ENCODE data around the gene TGM4.
"Not testable (repeated sequence)": the region's sequence is repeated elsewhere in the genome, so short reads cannot be mapped to it uniquely, and the experiment has no call there.

The TGM4 gene

DNA sequence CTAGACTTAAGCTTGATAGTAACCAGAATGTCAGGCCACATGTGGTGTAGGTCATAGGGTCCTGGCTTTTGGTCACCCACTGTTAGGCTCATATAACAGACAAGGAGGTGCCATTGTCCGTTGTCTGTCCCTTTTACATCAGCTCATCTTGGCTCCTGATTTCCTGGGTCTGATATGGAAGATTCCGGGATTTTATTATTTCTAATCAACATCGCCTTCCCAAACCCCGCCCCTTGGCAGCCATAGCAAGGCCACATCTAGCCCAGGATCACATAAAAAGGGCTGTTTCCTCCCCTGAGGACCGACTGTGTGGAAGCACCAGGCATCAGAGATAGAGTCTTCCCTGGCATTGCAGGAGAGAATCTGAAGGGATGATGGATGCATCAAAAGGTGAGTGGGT is at the start of gene TGM4:
Gene TGM4, plus strand, starts transcription at position 301 of the 400 bp plus-strand sequence. Its CDS starts 71 bp downstream, at position 372.
- FAIRE-seq, result no peak

DNA sequence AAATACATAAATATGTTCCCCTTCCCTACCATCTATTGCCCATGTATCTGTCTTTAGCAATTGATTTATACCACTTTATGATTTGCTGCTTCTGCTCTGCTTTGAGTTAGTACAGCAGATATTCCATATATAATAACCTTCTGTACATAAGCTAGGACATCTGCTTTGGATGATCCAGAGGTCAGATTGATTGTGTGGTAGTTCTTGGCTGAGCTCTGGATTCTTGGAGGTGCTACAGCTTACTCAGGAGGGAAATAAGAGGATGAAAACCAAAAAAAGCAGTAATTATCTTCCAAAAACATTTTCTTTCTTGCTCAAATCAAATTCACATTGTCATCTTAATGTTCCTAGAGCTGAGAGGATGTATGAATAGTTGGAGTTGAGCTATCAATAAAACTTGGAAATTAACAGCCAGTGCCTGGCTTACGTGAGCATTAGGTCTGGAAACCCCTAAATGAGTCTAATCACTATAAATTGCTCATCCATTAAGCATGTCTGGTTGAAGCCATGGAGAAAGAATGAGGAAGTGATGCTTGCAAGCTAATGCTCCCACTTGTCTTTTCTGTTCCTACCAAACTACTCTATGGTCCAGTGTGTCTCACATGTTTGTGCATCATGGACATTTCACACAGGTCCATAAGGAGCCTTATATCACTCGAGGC is 49.0 kb upstream of the TGM4 start:
- FAIRE-seq, result no peak

DNA sequence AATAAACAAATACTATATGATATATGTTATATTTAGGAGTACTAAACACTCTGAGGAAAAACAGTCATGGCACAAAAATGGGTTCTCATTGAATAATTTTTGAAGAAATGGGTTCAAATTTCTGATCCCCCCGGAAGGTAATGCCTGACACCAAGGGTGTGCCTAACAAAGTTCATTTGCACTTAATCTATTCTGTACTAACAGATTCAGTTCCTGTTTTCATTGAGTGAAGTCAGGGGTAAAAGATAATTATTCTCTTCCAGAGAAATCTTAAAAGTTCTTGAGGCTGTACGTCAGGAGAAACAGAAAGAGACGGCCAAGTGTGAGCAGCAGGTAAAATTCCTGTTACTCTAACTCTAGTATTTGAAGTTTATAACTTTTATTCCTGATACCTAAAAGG is 47.2 kb upstream of the TGM4 start:
- FAIRE-seq, result no peak

DNA sequence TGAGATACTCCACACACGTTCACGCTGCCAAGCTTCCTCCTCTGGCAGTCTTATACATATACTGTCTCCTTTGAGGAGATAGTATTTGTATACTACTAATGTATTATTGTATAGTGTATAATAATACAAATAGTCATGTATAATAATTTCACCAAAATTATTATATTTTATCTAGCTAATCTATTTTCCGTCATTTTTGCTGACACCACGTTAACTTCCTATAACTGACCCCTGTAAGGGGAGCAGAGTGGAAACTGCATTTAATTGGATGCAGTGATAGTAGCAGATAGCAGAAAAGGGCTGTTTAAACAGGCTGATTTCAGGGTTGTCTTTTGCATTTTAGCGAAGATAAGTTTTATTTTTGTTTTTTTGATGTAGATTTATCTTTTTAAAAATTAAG is 43.2 kb upstream of the TGM4 start:
- FAIRE-seq, result no peak

DNA sequence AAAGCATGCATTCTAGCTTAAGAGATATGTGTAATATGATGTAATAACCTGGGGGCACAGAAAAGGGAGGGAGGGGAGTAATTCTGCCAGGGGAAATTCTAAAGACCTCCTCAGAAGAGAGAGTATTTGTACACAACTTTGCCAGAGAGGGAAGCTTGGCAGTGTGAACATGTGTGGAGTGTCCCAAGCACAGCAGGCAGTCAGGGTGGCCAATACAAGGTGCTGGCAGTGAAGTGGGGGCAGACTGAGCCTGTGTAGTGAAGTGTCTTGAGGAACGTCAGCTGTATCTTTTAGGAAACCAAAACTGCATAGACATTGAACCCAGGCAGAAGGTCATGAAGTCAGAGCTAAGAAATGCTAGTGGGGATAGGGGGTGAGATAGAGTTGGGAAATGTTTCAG is 42.4 kb upstream of the TGM4 start:
- FAIRE-seq, result no peak

DNA sequence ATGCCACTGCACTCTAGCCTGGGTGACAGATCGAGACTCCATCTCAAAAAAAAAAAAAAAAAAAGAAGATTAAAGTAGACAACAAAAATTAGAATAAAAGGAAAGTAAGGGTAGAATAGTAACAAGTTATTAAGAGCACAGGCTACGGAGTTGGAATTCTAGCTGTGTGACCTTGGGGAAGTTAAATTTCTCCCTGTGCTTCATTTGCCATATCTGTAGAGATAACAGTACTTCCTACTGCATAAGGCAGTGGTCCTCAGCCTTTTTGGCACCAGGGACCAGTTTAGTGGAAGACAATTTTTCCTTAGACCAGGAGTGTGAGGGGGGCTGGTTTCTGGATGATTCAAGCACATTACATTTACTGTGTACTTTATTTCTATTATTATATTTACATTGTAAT is 41.4 kb upstream of the TGM4 start:
- no peak for FAIRE-seq

DNA sequence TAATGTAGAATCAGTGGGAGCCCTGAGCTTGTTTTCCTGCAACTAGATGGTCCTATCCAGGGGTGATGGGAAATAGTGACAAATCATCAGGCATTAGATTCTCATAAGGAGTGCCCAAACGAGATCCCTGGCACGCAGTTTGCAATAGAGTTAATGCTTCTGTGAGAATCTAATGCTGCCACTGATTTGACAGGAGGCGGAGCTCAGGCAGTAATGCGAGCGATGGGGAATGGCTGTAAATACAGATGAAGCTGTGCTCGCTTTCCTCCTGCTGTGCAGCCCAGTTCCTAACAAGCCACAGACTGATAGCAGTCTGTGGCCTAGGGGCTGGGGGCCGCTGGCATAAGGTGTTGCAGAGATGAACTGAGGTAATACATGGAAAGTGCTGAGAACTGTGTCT is 41.0 kb upstream of the TGM4 start:
- no peak for FAIRE-seq

DNA sequence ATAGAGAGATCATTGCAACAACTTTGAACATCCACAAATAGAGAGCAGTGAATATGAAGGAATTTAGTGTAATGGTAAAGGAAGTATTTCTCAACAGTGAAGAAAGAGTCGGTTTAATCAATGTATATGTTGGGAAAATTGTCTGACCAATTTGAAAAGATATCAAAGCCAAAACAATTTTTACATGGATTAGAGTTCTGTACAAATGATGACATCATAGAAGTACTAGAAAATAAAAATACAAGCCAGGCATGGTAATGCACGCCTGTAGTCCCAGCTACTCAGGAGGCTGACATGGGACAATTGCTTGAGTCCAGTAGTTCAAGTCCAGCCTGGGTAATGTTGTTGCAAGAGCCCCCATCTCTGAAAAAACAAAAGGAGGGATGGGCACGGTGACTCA is 38.7 kb upstream of the TGM4 start:
- FAIRE-seq, result no peak

DNA sequence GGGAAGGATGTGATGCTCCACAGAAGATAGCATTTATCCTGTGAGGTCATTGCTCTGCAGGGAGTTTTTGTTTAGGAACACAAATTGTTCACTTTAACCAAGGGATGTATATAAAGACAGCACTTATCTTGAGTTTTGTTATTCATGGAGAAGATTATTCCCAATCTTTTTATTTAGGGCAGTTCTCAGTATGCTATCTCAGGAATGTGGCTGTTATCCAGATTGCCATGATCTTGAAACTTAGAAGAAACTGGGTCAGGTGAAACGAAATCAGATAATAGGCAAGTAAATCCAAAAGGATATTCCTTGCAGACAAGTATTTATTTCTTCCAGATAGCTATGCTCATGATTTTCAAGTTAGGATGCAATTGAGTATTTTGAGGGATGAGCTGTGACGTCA is 32.0 kb upstream of the TGM4 start:
- FAIRE-seq, result no peak

DNA sequence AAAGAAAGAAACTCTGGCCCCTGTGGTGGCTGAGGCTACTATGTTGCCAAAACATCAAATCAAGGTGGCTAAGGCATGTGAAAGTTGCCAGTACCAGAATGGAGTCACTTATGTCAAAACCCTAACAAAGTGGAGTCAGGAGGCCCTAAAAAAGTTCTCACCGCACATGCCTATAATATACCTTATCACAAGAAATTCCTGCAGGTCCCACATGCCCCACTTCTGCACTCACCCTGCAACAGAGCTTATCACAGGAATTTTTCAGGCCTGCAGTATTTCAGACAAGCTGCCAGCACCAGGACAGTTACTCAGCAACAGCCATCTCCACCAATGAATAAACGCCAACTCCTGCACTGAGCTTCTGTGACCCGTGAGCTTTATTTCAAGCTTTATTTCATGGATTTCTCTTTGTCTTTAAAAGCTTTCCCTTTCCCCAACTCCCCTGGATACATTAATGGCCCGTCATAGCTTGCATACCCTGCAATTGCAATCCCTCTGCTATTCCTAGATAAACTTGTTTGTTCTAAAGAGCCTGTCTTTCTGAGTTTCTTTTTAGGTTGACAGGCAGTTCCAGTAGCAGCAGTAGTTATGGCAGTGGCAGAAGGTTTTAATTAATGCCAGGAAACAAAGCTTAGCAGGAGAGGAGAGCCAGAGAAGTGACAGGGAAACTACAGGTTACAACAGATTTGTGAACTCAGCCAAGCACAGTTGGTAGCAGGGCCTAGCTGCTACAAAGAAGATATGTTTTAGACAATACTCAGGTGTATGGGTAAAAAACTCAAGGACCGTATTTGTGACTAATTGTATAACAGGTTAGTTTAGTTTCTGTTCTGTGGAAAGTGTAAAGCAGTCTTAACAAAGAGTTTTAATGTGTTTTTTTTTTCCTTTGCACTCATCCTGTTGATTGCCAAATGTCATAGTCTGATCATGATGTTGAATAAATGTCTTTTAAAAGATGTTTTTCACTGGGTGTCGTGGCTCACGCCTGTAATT is 28.6 kb upstream of the TGM4 start:
- no peak for FAIRE-seq

DNA sequence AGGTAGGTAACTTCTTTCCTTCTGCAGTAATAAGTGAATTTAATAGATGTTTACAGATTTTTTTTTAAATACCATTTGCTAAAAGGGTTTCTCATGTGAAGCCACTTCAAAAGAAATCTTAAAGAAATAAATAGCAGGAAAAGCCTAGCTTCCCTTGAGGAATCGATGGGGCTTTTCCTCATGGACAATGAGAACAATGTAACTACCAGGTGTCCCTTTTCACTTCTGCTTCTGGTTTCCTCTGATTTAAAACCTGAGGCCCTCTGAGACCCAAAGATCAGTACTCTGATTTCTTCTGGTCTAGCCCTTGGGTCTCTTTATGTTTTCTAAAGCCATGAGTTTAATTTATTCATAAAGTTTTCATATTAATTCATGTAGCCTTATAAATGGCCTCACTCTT is 25.8 kb upstream of the TGM4 start:
- FAIRE-seq, result no peak

DNA sequence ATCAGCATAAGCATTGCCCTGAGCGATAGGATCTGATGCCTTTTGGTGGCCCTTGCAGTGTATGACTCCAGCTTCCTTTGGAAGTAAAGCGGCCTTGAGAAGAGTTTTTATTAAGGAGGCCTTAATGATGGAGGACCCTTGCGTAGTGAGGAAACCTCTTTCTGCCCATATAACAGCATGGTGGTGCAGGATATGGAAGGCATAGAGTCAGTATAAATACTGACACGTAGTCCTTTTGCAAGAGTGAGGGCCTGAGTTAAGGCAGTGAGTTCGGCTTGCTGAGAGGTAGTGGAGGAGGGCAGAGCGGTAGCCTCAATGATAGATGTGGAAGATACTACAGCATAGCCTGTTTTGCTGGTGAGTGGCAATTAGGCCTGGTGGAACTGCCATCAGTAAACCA is 17.7 kb upstream of the TGM4 start:
- not testable (repeated sequence) for FAIRE-seq

DNA sequence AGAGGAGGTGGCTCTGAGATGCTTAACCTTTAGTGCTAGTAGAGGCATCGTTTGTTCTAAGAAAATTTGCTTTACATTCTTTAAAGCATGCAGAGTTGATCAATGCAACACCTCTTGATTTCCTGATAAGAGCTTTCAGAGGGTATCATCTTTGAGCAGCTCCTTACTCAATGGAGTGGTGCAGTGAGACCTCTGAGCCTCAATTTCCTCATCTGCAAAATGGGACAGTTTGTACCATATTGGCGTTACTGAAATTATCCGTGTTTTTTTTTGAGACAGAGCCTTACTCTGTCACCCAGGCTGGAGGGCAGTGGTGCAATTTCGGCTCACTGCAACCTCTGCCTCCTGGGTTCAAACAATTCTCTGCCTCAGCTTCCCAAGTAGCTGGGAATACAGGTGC is 14.3 kb upstream of the TGM4 start:
- FAIRE-seq, result no peak

DNA sequence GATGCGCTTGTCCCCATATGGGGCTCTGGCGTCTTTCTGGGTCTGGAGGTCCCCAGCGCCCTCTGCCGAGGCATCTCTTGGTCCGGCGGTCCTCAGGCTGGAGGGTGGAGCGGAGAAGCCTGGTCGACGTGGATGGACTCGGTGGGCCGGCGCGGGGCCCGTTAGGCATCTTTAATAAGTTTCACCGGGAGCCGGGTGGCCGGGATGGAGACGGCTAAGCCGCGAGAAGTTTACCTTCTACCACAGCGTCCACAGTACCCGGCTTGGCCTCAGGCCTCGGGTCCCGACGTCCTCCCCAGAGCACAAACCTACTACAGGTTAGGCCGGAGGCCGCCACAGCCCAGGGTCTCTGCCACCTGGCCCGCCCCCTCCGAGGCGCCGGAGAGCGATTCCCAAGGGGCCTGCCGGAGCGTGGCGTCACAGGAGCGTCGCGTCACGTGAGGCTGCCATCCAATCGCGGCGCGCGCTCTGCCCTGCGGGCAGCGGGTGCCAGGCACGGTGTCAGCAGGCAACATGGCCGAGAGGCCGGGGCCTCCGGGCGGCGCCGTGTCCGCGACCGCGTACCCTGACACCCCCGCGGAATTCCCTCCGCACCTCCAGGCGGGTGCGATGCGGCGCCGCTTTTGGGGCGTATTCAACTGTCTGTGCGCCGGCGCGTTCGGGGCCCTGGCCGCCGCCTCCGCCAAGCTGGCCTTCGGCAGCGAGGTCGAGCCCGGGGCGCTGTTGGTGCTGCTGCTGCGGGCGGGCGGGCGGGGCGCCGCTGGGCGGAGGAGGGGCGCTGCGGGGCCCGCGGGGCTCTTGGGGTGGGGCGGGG is 12.8 kb upstream of the TGM4 start, which contains the start of gene TMEM42:
Gene TMEM42, plus strand, starts transcription at position 501 of the 814 bp plus-strand sequence. Its CDS starts 13 bp downstream, at position 514.
- FAIRE-seq, result no peak

DNA sequence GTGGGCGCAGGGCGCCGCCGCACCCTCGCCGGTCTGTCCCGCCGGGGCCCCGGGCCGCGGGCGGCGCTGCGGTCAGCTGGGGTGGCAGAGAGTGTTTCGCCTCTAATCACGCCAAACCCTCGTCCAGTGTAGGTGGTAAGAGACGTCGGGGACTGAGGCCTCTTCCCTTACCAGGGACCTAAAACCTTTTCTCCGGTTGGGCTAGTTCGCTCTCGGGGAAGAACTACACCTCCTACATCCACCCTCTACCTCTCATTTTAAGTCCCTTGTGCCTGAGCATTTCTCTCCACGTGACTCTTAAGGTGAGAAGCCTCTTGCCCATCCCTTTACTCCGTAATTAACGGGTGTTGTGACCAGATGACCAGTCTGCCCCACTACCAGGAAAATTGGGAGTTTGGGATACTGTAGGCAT is 12.2 kb upstream of the TGM4 start:
- FAIRE-seq, result no peak

DNA sequence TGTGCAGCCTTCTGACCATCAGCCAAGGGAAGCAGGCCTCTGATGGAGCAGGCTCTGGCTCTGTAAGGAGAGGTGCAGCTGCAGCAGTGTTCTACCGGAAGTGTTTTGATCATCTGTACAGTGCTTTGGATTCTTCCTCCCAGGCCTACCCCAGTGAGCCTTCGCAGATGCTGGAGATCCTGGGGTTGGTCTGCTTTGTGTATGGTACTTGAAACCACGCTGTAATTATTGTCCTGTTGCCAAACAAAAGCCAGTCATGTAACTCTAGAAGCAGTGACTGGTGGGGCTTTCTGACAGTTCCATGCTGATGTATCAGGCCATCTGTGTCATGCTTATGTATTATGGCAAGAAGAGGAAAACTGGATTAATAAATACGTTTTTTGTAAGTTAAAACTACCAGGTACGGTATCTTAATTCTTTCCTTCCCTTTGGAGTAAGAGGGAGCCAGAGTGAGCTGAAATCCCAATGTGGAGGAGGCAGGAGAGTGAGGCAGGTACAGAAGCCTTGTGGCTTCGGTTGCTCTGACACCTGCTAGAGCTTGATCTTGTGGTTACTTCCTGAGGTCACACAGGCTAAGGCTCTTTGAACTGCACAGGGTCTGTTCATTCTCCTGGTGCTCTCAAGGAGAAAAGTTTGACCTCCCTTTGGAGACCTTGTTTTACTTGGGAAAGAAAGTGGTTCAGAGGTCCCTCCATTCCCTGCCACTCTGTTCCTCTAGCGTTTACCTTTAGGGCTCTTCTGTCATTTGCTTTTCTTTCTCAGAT is 9.0 kb upstream of the TGM4 start:
- no peak for FAIRE-seq

DNA sequence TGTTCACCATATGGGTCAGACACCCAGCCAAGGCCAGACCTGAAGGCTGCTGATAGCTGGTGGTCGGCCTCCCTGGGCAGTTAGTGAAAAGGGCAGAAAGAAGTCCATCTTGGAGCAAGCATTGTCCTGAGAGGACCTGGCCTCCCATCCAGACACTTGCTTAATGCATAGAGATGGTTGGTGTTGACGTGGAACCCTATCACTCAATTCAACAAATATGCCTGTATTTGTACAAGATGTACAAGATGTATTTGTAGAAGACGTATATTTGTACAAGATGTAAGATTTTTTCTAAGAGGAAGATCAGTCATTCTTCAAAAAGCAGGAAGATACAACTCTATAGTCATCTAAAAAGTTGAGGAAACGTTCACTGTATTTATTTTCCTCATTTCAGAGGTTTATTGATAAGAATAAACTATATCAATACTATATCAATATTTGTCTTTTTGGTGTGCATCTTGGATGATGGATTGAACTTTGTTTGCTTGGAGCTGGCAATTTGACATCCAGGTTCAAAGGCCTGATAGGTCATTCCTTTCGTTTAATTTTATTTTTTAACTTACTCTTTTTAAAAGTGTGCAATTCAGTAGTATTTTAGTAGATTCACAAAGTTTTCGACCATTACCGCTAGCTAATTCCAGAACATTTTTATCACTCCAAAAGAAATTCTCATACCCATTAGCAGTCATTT is 6.8 kb upstream of the TGM4 start:
- FAIRE-seq, result no peak

DNA sequence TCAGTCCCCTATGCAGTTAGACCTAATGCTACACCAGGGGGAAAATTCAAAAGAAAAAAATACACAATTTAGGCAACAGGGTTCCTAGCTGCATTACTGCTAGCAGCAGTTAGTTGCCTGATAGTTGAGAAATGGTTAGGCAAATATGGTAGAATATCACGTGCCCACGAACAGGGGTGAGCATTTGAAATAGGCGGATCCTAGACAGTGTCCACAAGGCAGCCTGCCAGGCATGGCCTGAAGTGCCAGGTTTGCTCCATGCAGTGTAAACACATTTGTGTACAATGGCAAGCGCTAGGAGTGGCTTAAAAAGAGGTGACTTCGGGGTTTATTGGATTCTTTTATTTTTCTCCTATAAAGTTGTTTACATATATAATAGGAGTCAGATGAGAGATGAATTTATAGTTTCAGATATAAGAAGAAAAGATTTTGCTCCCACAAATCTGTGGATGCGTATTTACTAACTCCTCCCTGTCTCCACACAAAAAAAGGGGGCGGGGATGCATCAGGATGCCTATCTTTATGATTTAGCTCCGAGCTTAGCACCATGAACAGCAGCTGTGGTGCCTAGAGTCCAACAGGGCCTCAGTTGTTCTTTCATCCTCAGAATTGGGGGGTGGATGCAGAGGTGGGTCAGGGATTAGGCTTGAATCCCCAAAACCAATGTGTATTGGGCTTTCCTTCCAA is 3.9 kb upstream of the TGM4 start:
- FAIRE-seq, result no peak

DNA sequence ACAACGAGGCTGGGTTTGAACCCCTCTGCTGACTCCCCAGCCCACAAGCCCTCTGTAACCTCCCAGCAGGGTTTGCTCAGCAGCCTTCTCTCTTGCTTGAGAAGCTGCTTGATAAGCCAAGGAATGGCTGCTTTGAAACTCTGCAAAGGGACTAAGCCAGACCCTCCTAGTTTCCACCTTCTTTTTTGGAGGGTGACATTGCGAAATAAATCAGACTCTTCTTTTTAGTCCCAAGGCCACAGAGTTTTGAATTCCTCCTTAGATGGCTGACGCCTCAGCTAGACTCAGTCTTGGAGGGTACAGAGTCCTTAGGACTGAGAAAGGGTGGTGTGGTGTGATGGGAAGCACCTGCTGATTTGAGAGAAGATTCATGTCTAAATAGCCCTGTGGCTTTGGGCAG is 1.2 kb downstream of the TGM4 start:
- FAIRE-seq, result no peak

DNA sequence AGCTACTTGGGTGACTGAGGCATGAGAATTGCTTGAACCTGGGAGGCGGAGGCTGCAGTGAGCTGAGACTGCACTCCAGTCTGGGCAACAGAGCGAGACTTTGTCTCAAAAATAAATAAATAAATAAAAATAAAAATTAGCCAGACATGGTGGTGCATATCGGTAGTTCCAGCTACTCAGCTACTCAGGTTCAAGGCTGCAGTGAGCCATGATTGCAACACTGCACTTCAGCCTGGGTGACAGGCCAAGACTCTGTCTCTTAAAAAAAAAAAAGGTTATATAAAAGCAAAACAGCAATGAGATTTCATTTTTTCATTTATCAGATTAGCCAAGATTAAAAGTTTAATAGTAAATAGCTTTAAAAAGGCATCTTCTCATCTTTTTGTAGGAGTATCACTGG is 2.9 kb downstream of the TGM4 start:
- no peak for FAIRE-seq

DNA sequence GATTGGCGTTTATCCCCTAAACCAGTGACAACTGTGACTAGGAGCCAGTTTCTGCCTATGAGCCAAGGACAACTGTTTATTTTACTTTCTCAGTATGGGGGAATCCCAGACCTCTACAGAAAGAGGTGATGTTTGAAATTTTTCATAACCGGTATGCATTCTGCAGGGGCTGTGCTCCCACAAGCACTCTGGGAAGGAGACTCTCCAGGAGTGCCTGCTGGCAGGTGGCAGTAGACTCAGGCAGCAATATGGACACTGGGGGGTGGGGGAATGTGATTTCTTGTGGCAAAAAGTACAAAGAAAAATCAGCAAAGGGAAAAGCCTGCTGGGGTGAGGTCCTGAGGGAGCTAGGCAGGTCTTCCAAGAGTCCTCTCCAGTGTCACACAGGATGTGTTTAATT is 5.9 kb downstream of the TGM4 start:
- no peak for FAIRE-seq

All from A204.1 (cell line).